CD4-positive, alpha-beta T cell treated with Interleukin-12 subunit alpha and Interleukin-12 subunit beta, for 1 hour (primary cell): ENCODE measurements around the gene FITM2.
"Not testable (repeated sequence)": the region's sequence is repeated elsewhere in the genome, so short reads cannot be mapped to it uniquely, and the experiment has no call there.

Experiments used
- DNase-seq: peaks from one replicate; pipeline ENCODE4 v3.0.0-alpha.2; 2020

FITM2 gene

GRCh38 chr20:44328428-44328827 is 17.4 kb upstream of the FITM2 start:
- no peak for DNase-seq

GRCh38 chr20:44327748-44328147 is 16.7 kb upstream of the FITM2 start:
- not testable (repeated sequence) for DNase-seq

DNA sequence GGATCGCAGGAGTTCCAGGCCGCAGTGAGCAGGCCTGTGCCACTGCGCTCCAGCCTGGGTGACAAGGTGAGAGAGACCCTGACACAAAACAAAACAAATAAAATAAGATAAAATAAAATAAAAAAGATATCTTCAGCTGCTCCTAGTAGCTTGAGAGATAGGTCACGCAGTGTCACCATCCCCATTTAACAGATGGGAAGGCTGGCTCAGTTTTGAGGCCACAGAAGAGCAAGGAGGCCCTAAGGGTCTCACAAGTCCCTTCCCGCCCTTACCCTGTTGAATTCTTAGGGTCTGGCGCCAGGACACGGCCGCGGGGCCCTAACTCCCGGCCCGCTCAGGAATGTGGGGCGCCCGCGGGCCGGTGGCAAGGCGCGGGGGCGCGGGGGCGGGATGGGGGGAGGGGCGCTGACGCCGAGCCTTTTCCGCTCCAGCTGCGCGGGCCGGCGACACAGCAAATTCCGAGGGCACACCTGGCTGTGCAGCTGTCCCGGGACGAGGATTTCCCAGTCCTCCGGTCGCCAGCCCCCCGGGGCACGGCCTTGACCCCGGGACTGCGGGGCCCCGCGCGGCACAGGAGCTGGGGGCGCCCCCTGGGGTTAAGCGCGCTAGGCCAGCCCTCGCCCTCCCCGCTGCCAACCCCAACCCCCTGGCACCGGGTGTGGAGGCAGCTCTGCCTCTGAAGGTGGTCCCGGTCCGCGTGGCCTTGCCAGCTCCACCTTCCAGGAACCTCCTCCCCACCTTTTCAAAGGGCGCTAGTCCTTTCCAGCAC is 15.6 kb upstream of the FITM2 start:
- no peak for DNase-seq

- no peak for DNase-seq
These were observed 13.3 kb upstream of the FITM2 start for GRCh38 chr20:44324343-44324742.

GRCh38 chr20:44319839-44320422 is 8.9 kb upstream of the FITM2 start:
- no peak for DNase-seq

DNA sequence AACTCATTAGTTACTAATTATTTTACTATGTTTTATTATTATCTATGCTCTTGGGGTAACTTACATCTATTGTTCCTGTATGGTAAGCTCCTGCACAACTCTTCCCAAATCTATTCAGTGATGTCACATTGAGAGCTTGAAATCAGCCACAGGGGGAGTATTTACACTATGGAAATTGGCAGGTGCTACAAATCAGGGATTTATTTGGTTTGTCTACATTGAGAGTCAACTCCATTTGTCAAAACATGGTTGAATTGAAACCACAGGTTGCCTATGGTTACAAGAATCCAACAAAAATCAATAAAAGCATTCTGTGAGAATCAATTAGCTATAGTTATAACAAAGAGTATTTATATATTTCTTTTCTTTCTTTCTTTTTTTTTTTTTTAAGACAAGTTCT is 3.9 kb upstream of the FITM2 start:
- DNase-seq, result no peak

- no peak for DNase-seq
These were observed 989 bp downstream of the FITM2 start for GRCh38 chr20:44309763-44310663.

DNA sequence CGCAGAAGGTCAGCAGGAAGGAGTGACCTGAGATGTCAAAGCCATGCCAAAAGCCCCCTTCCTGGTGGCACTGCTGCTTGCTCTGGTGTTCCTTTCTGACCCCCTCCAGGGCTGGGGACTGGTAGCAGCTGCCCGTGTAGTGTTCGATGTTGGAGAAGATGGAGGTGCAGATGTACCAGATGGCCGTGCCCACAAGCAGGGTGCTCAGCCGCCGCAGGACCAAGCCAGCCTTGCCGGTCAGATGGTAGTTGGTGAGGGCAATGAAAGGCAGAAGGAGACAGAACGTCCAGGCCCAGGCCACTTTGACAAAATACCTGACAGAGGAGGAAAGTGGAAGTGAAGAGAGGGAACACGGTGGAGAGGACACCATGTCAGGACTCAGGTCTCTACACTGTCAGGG is 4.1 kb downstream of the FITM2 start:
- no peak for DNase-seq

- no peak for DNase-seq
These were observed 6.6 kb downstream of the FITM2 start for GRCh38 chr20:44304383-44304782.

DNA sequence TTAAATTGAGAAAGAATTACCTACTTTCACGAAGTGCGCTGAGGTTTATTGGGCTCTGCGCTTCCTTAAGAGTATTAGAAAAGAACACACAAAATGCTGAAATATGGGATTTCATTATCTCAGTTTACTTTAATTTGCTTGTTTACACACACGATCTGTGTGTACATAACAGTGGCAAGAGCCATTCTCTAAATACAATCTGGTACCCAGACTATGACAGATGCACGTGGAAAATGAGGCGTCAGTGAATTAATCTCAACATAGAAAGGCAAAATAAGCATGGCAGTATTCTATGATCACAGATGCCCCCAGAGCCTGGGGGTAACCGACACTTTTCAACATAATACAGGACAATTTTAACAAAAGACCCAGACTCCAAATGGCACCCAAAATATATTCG is 8.3 kb downstream of the FITM2 start:
- DNase-seq, result no peak

DNA sequence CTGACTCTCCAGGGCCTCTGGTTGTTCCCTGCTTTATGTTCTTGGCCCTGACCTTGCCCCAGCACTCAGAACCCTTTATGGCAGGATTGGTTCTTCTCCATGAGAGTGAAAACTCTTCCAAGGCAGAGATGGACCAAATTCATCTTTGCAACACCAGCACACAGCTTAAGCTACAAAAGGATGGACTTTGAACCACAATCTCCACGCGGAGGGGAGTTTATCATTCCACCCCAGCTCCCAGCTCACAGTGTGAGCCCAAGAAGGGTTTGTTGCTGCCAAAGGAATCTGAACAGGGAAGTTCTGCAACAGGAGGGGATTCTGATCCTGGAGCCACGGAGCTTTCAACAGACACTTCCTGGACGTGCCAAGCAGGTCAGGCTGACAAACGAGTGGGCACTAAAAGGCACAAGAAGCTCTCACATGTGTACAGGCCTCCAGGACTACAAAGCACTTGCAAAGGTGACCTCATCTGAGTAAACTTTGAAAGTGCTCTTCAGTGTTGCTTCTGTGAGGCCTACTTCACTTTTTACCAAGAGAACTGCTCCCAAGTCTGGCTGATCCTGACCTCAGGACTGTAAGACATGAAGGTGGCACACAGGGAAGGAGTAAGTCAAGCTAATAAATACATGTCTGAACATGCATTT is 8.9 kb downstream of the FITM2 start:
- no peak for DNase-seq

DNA sequence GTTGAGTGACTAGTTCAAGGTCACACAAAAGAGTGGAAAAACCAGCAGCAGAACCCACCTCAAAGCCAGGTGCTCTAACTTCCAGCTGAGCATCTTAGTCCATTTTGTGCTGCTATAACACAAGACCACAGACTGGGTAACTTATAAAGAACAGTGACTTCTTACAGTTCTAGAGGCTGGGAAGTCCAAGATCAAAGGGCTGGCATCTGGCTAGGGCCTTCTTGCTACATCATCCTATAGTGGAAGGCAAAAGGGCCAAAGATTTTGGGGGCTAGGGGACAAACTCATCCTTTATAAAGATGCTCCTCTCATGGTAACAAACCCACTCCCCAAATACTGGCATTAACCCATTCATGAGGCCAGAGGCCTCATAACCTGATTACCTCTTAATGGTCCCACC is 9.7 kb downstream of the FITM2 start:
- no peak for DNase-seq

GRCh38 chr20:44299011-44299535 is 11.9 kb downstream of the FITM2 start:
- DNase-seq, result not testable (repeated sequence)

DNA sequence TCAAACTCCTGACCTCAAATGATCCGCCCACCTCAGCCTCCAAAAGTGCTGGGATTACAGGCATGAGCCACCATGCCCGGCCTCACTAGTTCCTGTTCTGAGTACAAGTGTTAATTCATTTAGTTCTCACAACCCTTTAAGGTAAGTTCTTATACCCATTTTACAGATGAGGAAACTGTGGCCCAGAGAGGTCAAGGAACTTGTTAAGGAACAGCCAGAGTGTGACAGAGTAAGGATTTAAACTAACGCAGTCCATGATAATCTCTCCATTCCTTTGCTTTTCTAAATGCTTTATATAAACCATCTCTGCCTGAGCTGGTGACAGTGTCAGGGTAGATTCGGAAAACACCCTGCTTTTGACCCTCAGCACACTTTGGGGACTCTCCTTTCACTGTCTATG is 13.3 kb downstream of the FITM2 start:
- DNase-seq, result no peak

DNA sequence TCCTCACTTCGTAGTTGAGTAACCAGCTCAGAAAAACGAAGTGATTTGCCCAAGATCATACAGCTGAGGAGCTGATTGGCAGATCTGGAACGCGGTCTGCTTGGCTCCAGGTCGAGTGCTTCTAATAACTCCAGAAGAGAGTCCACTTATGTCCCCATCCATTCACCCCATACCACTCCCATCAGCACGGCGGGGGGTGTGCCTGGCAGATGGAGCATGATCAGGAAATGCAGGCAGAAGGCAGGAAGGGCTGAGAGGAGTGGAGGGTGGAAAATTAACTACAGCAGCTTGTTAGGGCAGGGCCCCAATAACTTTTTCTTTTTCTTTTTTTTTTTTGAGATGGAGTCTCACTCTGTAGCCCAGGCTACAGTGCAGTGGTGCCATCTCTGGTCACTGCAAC is 15.0 kb downstream of the FITM2 start:
- no peak for DNase-seq

DNA sequence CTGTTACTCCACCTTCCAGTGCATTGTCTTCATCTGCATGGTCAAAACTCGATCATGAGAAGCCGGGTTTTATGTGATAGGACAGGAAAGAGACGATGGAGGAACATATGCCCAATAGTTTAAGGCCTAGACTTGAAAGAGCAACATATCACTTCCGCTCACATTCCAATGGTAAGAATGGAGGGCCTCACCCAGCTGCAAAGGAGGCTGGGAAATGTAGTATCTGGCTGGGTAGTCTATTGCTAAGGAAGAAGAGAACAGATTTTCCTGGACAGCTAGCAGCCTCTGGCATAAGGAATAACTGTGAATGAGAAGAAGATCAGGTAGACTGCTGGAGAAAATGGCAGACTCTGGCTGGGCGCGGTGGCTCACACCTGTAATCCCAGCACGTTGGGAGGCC is 19.2 kb downstream of the FITM2 start:
- no peak for DNase-seq

DNA sequence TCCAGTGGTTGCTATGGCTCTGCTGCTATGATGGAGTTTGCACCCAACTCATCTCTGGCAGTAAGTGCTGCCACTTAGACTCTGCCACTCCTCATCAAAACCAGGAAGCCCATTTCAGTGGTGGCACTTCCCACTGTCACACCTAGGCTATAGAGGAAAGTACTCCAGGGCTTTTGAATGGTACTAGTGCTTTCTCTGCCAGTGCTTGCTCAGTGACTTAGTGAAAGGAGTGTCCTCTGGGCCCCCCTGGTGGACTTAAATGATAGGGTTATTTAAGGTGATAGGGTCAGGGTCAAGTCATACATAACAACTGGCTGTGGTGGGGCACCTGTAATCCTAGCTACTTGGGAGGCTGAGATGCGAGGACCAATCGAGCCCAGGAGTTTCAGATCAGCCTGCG is 22.8 kb downstream of the FITM2 start:
- DNase-seq, result peak; percentile 23

GRCh38 chr20:44287272-44288097 is 23.5 kb downstream of the FITM2 start:
- DNase-seq, result no peak

DNA sequence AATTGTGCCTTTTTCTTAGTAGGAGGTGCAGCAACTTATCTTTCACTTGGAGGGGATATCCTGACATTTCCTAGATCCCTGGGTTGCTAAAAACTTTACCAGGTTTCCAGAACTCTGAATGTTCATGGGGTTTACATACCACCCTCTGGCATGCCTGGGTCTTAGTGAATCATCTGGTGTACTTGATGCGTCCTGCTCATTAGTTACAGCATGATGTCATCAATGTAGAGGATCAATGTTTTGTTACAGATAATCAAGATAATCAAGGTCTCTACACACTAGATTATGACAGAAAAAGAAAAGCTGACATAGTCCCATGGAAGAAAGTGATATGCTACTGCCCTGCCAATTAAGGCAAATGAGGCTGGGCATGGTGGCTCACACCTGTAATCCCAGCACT is 27.0 kb downstream of the FITM2 start:
- DNase-seq, result no peak

GRCh38 chr20:44282192-44282591 is 28.8 kb downstream of the FITM2 start:
- DNase-seq, result no peak

DNA sequence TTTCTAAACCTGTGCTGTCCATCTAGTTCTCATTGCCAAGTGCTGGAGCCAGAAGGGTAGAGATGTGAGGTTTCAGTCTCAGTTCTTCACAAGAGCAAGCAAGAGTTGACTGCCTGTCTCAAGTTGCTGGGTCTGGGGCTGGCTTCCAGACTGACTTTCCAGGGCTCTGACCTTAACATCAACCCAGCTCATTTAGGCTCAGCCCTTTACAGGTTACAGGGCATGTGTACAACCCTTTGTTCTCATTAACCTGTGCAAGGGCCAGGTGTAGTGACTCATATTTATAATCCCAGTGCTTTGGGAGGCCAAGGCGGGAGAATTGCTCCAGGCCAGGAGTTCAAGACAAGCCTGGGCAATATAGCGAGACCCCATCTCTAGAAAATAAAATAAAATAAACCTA is 30.6 kb downstream of the FITM2 start:
- no peak for DNase-seq

- no peak for DNase-seq
These were observed 31.8 kb downstream of the FITM2 start for GRCh38 chr20:44279228-44279627.
